ENCODE data around the gene SMAD4. TPM values are rescaled to one million over a fixed set of nuclear protein-coding genes. Genes with fewer than 3 reads are reported as not detected.

The SMAD4 gene
- total and polyA plus RNA-seq, 10 donors: 8.9 to 139 (median 95.9) TPM

Other genes with a start within 250 kb of the SMAD4 start
- gene MRO, start 210.2 kb upstream of the SMAD4 start, total RNA-seq: 1 to 10 TPM; 2.7 to 8.1 (median 5.4) TPM
- gene MRO, start 210.2 kb upstream of the SMAD4 start, polyA plus RNA-seq: 1 to 10 TPM in 1 of 3 donors, under 1 TPM in 2; 0.48 to 1.5 (median 0.65) TPM
- 100 to 1,000 TPM in 4 of 7 donors, 10 to 100 TPM in 3; 83.3 to 179 (median 119) TPM for gene ME2, start 151.1 kb upstream of the SMAD4 start, total RNA-seq
- 10 to 100 TPM; 25.9 to 51.5 (median 26.8) TPM for gene ME2, start 151.1 kb upstream of the SMAD4 start, polyA plus RNA-seq
- 10 to 100 TPM in 3 of 7 donors, 1 to 10 TPM in 4; 5.3 to 12.1 (median 9.9) TPM for gene ELAC1, start 62.2 kb upstream of the SMAD4 start, total RNA-seq
- 10 to 100 TPM in 1 of 3 donors, 1 to 10 TPM in 2; 6.0 to 10.0 (median 6.8) TPM for gene ELAC1, start 62.2 kb upstream of the SMAD4 start, polyA plus RNA-seq
- gene MEX3C, start 167.5 kb downstream of the SMAD4 start, total RNA-seq: 10 to 100 TPM; 36.9 to 56.7 (median 43.9) TPM
- 10 to 100 TPM; 10.2 to 17.0 (median 16.9) TPM for gene MEX3C, start 167.5 kb downstream of the SMAD4 start, polyA plus RNA-seq